Measurements from ENCODE around the gene TIGD1.
"Not testable (repeated sequence)": the region's sequence is repeated elsewhere in the genome, so short reads cannot be mapped to it uniquely, and the experiment has no call there.

The TIGD1 gene

GRCh38 chr2:232539298-232540231 lies 10.8 kb downstream of the TIGD1 start, which contains the start of gene CHRNG:
Gene CHRNG, plus strand, starts transcription at chr2:232539692. Its CDS starts 56 bp downstream, at chr2:232539748.
- no peak within 1 kb of the TSS for H3K4me3 ChIP-seq (ENCODE audit: low read length)
- TF ChIP-seq ZNF274 (IDR thresholded peaks at IDR 0.05; ENCODE audit: low read depth, low read length): no peak

GRCh38 chr2:232538671-232539070 lies 11.7 kb downstream of the TIGD1 start:
- no peak for TF ChIP-seq ZNF274 (IDR thresholded peaks at IDR 0.05; ENCODE audit: low read depth, low read length)
- H3K4me3 ChIP-seq (ENCODE audit: low read length): no peak overlapping the region

DNA sequence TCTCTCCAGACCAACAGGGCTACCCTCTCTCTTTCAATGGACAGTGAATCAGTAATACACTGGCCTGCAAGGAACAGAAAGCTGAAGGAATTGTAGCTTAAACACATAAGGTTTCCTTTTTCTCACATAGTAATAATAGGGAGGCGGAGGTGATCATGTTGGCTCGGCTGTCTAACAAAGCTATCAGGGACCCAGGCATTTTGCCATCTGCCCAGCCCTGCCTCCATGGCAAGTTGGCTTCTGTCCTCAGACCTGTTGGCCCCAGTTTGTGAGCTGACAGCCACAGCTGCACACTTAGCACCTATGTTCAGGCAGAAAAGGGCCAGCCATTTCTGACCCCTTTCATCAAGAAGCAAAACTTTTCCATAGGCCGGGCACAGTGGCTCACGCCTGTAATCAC lies 12.9 kb downstream of the TIGD1 start:
- no peak for TF ChIP-seq ZNF274 (IDR thresholded peaks at IDR 0.05; ENCODE audit: low read depth, low read length)

DNA sequence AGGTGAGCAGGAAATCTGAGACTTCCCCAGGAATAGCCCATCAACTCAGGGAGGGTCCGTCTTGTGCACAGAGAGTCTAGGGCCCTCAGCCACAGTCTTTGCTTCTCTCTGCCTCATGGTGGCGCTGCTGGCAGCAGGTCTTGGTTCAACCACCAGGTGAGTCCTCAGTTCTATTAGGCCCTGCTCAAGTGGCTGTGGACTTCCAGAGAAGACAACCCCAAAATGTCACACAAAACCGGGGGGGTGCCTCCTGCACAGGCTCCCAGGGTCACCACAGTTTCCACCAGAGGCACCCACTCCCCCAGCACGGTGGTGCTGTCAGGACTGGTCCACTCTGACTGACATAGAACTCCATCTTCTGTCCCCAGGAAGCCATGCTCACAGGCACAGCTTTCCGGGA lies 13.3 kb downstream of the TIGD1 start:
- TF ChIP-seq ZNF274 (IDR thresholded peaks at IDR 0.05; ENCODE audit: low read depth, low read length): no peak
- H3K4me3 ChIP-seq (ENCODE audit: low read length): no peak overlapping the region

More for the DNA sequence above, 12.9 kb downstream of the TIGD1 start:
- H3K4me3 ChIP-seq (ENCODE audit: low read length): no peak overlapping the region

DNA sequence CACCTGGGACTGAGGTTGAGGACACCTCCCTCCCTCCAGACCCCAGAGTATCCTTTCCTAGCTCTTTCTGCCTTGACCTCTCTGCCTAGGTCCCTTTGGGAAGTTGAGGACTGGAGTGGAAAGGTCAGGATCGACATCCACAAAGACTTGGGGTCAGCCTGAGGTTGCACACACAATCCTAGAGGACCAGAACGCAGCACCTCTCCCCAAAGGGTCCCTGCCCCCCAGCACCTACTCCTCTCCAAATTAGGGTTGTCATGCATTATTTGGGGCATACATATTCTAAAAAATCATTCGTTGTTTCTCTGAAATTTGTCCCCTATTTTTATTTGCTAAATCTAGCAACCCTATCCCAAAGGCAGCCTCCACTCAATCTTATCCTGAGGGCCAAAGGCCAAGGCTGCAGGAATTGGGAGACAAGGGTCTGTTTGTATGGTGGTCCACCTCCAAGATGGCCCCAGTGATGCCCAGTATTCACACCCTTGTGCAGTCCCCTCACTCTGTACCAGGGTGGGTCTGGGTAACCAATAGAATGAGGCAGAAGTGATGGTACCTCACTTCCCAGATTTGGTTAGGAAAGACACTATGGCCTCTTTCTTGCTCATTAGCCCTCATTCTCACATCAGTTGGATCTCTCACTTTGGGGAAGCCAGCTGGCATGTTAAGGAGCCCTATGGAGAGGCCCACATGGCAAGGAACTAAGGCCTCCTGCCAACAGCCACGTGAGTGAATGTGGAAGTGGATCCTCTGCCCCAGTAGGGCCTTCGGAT lies 14.4 kb downstream of the TIGD1 start:
- H3K4me3 ChIP-seq (ENCODE audit: low read length): no peak overlapping the region
- no peak for TF ChIP-seq ZNF274 (IDR thresholded peaks at IDR 0.05; ENCODE audit: low read depth, low read length)

DNA sequence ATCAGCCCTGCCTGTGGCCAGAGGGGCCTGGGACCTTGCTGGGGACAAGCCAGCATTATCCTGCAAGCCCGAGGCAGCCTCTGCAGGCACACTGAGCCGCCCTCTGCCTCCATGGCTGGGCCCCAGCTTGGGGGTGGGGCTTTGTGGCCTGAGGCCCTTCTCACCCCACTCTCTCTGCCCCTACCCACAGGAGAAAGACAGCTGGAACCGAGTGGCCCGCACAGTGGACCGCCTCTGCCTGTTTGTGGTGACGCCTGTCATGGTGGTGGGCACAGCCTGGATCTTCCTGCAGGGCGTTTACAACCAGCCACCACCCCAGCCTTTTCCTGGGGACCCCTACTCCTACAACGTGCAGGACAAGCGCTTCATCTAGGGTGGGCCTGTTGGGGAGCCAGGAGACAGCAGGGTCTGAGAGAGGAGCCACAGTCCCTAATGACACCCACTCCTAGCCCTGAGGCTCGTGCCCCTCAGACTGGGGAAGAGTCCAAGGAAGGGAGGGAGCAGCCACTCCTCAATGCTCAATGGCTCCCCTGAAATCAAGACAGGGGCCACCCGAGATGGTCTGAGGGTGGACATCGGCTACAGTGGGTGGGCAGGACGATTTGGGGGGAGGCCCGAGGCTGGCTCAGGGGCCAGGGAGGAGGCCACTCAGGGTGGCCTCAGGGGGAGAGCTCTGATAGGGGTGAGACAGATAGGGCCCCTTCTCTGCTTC lies 15.3 kb downstream of the TIGD1 start:
- TF ChIP-seq ZNF274 (IDR thresholded peaks at IDR 0.05; ENCODE audit: low read depth, low read length): no peak
- H3K4me3 ChIP-seq (ENCODE audit: low read length): no peak overlapping the region

- no peak overlapping the region for H3K4me3 ChIP-seq (ENCODE audit: low read length)
- TF ChIP-seq ZNF274 (IDR thresholded peaks at IDR 0.05; ENCODE audit: low read depth, low read length): no peak
Measured at GRCh38 chr2:232533944-232534710, 16.2 kb downstream of the TIGD1 start.

DNA sequence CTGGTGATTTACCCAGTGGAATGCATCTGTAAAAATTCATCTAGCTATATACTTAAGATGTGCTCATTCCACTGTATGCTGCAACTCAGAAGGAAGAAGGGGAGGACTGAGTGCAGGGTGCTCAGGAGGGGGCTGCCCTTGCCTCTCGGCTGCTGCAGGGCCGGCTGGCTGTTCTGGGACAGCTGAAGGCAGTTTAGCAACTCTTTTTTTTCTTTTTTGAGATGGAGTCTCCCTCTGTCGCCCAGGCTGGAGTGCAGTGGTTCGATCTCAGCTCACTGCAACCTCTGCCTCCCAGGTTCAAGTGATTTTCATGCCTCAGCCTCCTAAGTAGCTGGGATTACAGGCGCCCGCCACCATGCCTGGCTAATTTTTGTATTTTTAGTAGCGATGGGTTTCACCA lies 17.5 kb downstream of the TIGD1 start:
- H3K4me3 ChIP-seq (ENCODE audit: low read length): not testable (repeated sequence)

- TF ChIP-seq ZNF274 (IDR thresholded peaks at IDR 0.05; ENCODE audit: low read depth, low read length): no peak
- no peak overlapping the region for H3K4me3 ChIP-seq (ENCODE audit: low read length)
Measured at GRCh38 chr2:232532419-232532818, 17.9 kb downstream of the TIGD1 start.

- no peak overlapping the region for H3K4me3 ChIP-seq (ENCODE audit: low read length)
- TF ChIP-seq ZNF274 (IDR thresholded peaks at IDR 0.05; ENCODE audit: low read depth, low read length): no peak
Measured at GRCh38 chr2:232530626-232531260, 19.6 kb downstream of the TIGD1 start.

DNA sequence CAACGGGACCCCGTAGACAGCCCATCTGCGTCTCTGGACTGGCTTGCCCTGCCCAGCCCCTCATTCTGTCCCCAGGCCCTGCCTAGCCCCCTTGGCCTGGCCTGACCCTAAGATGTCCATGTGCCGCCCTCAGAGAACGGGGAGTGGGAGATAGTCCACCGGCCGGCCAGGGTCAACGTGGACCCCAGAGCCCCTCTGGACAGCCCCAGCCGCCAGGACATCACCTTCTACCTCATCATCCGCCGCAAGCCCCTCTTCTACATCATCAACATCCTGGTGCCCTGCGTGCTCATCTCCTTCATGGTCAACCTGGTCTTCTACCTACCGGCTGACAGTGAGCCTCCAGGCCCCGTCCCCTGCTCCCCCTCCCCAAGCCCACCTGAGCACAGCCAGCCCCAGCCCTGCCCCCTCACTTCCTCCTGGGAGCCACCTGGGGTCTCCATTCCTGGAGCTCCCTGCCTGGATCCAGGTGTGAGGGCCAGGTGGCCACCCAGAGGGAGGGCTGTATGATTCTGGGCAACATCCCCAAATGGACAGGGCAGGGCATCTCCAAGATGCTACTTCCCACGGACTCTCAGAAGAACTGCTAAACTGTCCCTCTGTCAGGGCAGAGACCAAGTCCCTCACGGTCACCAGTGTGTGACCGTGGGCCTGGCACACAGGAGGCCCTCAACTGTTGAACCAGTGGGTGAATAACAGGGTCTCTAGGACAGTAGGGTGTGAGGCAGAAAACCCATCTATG lies 20.4 kb downstream of the TIGD1 start:
- H3K4me3 ChIP-seq (ENCODE audit: low read length): no peak overlapping the region
- TF ChIP-seq ZNF274 (IDR thresholded peaks at IDR 0.05; ENCODE audit: low read depth, low read length): no peak

DNA sequence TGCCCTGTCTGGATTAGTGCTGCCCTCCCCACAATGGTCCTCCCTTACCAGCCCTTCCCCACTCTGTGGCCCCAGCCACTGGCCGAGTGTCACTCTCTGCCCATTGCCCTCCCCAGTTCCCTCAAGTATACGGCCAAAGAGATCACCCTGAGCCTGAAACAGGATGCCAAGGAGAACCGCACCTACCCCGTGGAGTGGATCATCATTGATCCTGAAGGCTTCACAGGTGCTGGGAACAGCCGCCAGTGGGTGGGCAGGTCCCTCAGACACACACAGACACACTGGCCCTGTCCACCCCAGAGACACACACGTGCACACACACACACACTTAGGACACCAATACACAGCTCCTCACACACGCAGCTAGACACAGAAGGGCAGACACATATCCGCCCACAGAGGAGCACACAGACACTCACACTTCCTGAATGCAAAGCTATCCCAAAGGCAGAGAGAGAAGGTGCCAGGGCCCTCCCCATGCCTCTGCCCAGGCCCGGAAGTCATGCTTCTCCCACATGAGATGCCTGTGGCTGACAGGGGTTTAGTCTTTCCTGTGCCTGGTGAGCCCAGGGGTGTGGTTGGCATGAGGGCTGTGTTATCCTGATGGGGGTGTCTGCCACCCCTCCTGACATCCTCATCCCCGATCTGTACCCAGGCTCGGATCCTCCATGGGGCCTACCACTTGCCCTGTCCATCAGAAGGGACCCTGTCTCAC lies 21.5 kb downstream of the TIGD1 start:
- TF ChIP-seq ZNF274 (IDR thresholded peaks at IDR 0.05; ENCODE audit: low read depth, low read length): no peak
- H3K4me3 ChIP-seq (ENCODE audit: low read length): no peak overlapping the region
